GM23338 (cell line): ENCODE results near the gene TECPR2. TPM values are rescaled to one million over a fixed set of nuclear protein-coding genes. Genes with fewer than 3 reads are reported as not detected.

Experiments
- ATAC-seq: fragments of 200-7000 bp; cut with Tn5 transposase; 3 replicates; pipeline ENCODE4 v1.9.1; 2020
- DNase-seq: peaks from one replicate; pipeline ENCODE4 v3.0.0-alpha.2; 2015; ENCODE audit warnings: low spot score
- H2AFZ ChIP-seq: fragments of 200-600 bp; sonication (generic); 2 replicates; pipeline ENCODE4 v1.8.0; 2016; ENCODE audit warnings: antibody characterized with exemption, mild to moderate bottlenecking, moderate library complexity
- H3F3A ChIP-seq: fragments of 200-600 bp; sonication (generic); replicated peaks from 2 replicates; pipeline ENCODE4 v1.8.0; 2017; ENCODE audit warnings: antibody characterized with exemption, mixed run types, low read depth
- H3K27ac ChIP-seq: fragments of 200-600 bp; sonication (generic); 2 replicates; pipeline ENCODE4 v1.6.1; 2016; ENCODE audit warnings: low read depth
- H3K27me3 ChIP-seq: fragments of 200-600 bp; sonication (generic); 2 replicates; pipeline ENCODE4 v1.8.0; 2016; ENCODE audit warnings: mild to moderate bottlenecking, mixed run types, moderate library complexity; ENCODE audit not compliant: insufficient read depth
- H3K36me3 ChIP-seq: fragments of 200-600 bp; sonication (generic); 2 replicates; pipeline ENCODE4 v1.8.0; 2016; ENCODE audit warnings: mild to moderate bottlenecking; ENCODE audit not compliant: insufficient read depth
- H3K4me1 ChIP-seq: fragments of 200-600 bp; sonication (generic); 2 replicates; pipeline ENCODE4 v1.8.0; 2016; ENCODE audit warnings: mild to moderate bottlenecking, moderate library complexity; ENCODE audit not compliant: insufficient read depth
- H3K4me2 ChIP-seq: fragments of 200-600 bp; sonication (generic); 2 replicates; pipeline ENCODE4 v1.7.1; 2017; ENCODE audit warnings: mixed run types
- H3K4me3 ChIP-seq: fragments of 200-600 bp; sonication (generic); 2 replicates; pipeline ENCODE4 v1.6.1; 2016; ENCODE audit warnings: mixed run types
- H3K79me2 ChIP-seq: fragments of 200-600 bp; sonication (generic); replicated peaks from 2 replicates; pipeline ENCODE4 v1.8.0; 2017; ENCODE audit warnings: mild to moderate bottlenecking; ENCODE audit not compliant: insufficient read depth
- H3K9me2 ChIP-seq: fragments of 200-600 bp; sonication (generic); 2 replicates; pipeline ENCODE4 v1.8.0; 2017; ENCODE audit not compliant: insufficient read depth
- H4K20me1 ChIP-seq: fragments of 200-600 bp; sonication (generic); replicated peaks from 2 replicates; pipeline ENCODE4 v1.8.0; 2017; ENCODE audit warnings: mild to moderate bottlenecking; ENCODE audit not compliant: insufficient read depth
- H3K27ac Mint-ChIP-seq: 2 replicates; pipeline ENCODE4 v1.8.0; 2020; ENCODE audit warnings: inconsistent platforms, mild to moderate bottlenecking, moderate library complexity, mixed read lengths
- H3K27me3 Mint-ChIP-seq: 3 replicates; pipeline ENCODE4 v1.8.0; 2022; ENCODE audit warnings: low read depth, mild to moderate bottlenecking, moderate library complexity, mixed read lengths, inconsistent platforms; ENCODE audit not compliant: insufficient read depth, poor library complexity
- H3K36me3 Mint-ChIP-seq: 3 replicates; pipeline ENCODE4 v1.8.0; 2021; ENCODE audit warnings: low read depth, mild to moderate bottlenecking, inconsistent platforms, moderate library complexity, mixed read lengths
- H3K4me1 Mint-ChIP-seq: 3 replicates; pipeline ENCODE4 v1.8.0; 2020; ENCODE audit warnings: mild to moderate bottlenecking, inconsistent platforms, mixed read lengths
- H3K4me3 Mint-ChIP-seq: 3 replicates; pipeline ENCODE4 v1.8.0; 2021; ENCODE audit warnings: moderate library complexity, mild to moderate bottlenecking, inconsistent platforms, mixed read lengths
- H3K9me3 Mint-ChIP-seq: 3 replicates; pipeline ENCODE4 v1.8.0; 2020; ENCODE audit warnings: moderate library complexity, mild to moderate bottlenecking, inconsistent platforms, mixed read lengths
- CREB1 ChIP-seq: fragments of 250-450 bp; sonication (Bioruptor Pico); IDR thresholded peaks from 2 replicates; pipeline ENCODE4 v1.5.0; 2020; ENCODE audit warnings: low read depth, mild to moderate bottlenecking, moderate library complexity
- CTCF ChIP-seq, 2 experiments: fragments of 200-600 bp in 1 of 2; sonication (generic) in 1 of 2; conservative IDR thresholded peaks; 2 replicates each; pipeline versions ENCODE4 v1.5.1 to v1.6.1; 2016 to 2017; ENCODE audit warnings: antibody characterized with exemption in 2 of 2, low read depth in 2 of 2, mild to moderate bottlenecking in 2 of 2, moderate library complexity in 1 of 2
- ETS1 ChIP-seq: IDR thresholded peaks from 2 replicates; pipeline ENCODE4 v1.6.1; 2016; ENCODE audit warnings: antibody characterized with exemption
- EZH2 ChIP-seq: fragments of 200-600 bp; sonication (generic); IDR thresholded peaks from one replicate; pipeline ENCODE4 v1.8.0; 2017; ENCODE audit warnings: antibody characterized with exemption, mild to moderate bottlenecking, low read depth; ENCODE audit not compliant: unreplicated experiment
- EZH2phosphoT487 ChIP-seq: fragments of 200-600 bp; sonication (generic); IDR thresholded peaks from one replicate; pipeline ENCODE4 v1.8.1; 2018; ENCODE audit warnings: antibody characterized with exemption; ENCODE audit not compliant: unreplicated experiment
- NANOG ChIP-seq: IDR thresholded peaks from 2 replicates; pipeline ENCODE4 v1.6.1; 2016; ENCODE audit warnings: antibody characterized with exemption, borderline replicate concordance
- POLR2AphosphoS5 ChIP-seq: IDR thresholded peaks from 2 replicates; pipeline ENCODE4 v1.6.1; 2016; ENCODE audit warnings: antibody characterized with exemption, low read depth
- STAT1 ChIP-seq: IDR thresholded peaks from one replicate; pipeline ENCODE4 v1.6.1; 2016; ENCODE audit warnings: antibody characterized with exemption; ENCODE audit not compliant: unreplicated experiment
- ZNF331 ChIP-seq: fragments of 250-450 bp; sonication (Bioruptor Pico); IDR thresholded peaks from 2 replicates; pipeline ENCODE4 v1.5.0; 2020; ENCODE audit warnings: low read depth, mild to moderate bottlenecking, moderate library complexity
- ZNF462 ChIP-seq: fragments of 250-450 bp; sonication (Bioruptor Pico); IDR thresholded peaks from 2 replicates; pipeline ENCODE4 v1.5.0; 2020; ENCODE audit warnings: mild to moderate bottlenecking, moderate library complexity
- polyA plus RNA-seq: library from polyadenylated mRNA; unstranded; fragments of >200 nt; fragmentation: Nextera tagmentation; extraction: Ambion mirVana; gene quantifications from 2 replicates; pipeline ENCODE4 v1.2.1, GENCODE V29; 2016
- total RNA-seq: library from RNA; depleted of rRNA; stranded (reverse); fragments of >200 nt; shearing (Covaris generic); gene quantifications from 2 replicates; pipeline ENCODE4 v1.2.3, GENCODE V29; 2014
- TF ChIP-seq, protein P1 (sequence below): IDR thresholded peaks from one replicate; pipeline ENCODE4 v1.6.1; 2018; ENCODE audit warnings: antibody characterized with exemption; ENCODE audit not compliant: unreplicated experiment

The TECPR2 gene
- total and polyA plus RNA-seq, 2 experiments from 2014 or later = 4.8 to 20.5 TPM

DNA sequence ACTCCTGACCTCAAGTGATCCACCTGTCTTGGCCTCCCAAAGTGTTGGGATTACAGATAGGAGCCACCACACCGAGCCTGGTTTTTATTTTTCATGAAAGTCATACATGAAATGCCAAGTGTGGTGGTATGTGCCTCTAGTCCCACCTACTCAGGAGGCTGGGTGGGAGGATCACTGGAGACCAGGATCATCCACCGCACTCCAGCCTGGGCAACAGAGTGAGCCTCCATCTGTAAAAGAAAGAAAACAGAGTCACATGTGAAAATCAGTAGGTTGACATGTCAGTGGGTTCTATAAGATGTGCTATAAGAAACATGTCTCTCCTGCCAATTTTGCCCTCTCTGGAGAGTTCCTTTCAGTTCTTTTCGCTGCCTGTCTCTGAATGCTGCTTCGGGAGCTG lies 118.6 kb downstream of the TECPR2 start:
- no peak overlapping the region for H3K4me3 Mint-ChIP-seq
- Histone ChIP-seq H3K4me1 (no peaks in the 10 kb centered on the region), H3K27ac (no peak overlapping the region), H3K4me3 (no peak overlapping the region), H4K20me1 (no peaks in the 10 kb centered on the region), H3K27me3 (no peaks in the 10 kb centered on the region), H3F3A (no peaks in the 10 kb centered on the region), H3K79me2 (no peaks in the 10 kb centered on the region), H3K4me2 (no peak overlapping the region), H3K9me2 (no peaks in the 10 kb centered on the region), H2AFZ (no peak overlapping the region), H3K36me3 (no peaks in the 10 kb centered on the region)
- no peak overlapping the region for H3K27ac Mint-ChIP-seq
- no peaks in the 10 kb centered on the region for H3K4me1 Mint-ChIP-seq
- DNase-seq (no peak), ATAC-seq (no peak)
- H3K36me3 Mint-ChIP-seq = peaks cover 11% of the 10 kb centered on the region; the same call in 2 of the 3 replicates
- TF ChIP-seq ETS1 (no peak), EZH2phosphoT487 (no peak), CTCF (conservative IDR thresholded peaks at IDR 0.05; ENCODE audit: low read depth in 2 of 2) (no peak), EZH2 (no peak), ZNF462 (no peak), ZNF331 (CRISPR knock-in tag) (no peak), NANOG (no peak), CREB1 (CRISPR knock-in tag) (no peak), STAT1 (no peak), POLR2AphosphoS5 (no peak)
- TF ChIP-seq, protein P1, sequence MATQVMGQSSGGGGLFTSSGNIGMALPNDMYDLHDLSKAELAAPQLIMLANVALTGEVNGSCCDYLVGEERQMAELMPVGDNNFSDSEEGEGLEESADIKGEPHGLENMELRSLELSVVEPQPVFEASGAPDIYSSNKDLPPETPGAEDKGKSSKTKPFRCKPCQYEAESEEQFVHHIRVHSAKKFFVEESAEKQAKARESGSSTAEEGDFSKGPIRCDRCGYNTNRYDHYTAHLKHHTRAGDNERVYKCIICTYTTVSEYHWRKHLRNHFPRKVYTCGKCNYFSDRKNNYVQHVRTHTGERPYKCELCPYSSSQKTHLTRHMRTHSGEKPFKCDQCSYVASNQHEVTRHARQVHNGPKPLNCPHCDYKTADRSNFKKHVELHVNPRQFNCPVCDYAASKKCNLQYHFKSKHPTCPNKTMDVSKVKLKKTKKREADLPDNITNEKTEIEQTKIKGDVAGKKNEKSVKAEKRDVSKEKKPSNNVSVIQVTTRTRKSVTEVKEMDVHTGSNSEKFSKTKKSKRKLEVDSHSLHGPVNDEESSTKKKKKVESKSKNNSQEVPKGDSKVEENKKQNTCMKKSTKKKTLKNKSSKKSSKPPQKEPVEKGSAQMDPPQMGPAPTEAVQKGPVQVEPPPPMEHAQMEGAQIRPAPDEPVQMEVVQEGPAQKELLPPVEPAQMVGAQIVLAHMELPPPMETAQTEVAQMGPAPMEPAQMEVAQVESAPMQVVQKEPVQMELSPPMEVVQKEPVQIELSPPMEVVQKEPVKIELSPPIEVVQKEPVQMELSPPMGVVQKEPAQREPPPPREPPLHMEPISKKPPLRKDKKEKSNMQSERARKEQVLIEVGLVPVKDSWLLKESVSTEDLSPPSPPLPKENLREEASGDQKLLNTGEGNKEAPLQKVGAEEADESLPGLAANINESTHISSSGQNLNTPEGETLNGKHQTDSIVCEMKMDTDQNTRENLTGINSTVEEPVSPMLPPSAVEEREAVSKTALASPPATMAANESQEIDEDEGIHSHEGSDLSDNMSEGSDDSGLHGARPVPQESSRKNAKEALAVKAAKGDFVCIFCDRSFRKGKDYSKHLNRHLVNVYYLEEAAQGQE = no peak
- H3K27me3 Mint-ChIP-seq = peaks cover 8% of the 10 kb centered on the region
- H3K9me3 Mint-ChIP-seq = no peaks in the 10 kb centered on the region
